Caki2 (cell line): ENCODE measurements around the gene SNX33. TPM values are rescaled to one million over a fixed set of nuclear protein-coding genes. Genes with fewer than 3 reads are reported as not detected.
"Not testable (repeated sequence)": the region's sequence is repeated elsewhere in the genome, so short reads cannot be mapped to it uniquely, and the experiment has no call there.

Source experiments
- DNase-seq: peaks from one replicate; pipeline ENCODE4 v3.0.0-alpha.2; 2015; ENCODE audit warnings: low read depth
- in situ Hi-C: cut with HindIII; loops from 2 replicates; pipeline ENCODE4 v1.10.0; 2016; ENCODE audit warnings: low sequenced_read_pairs, low pct_unique_long_range_greater_than_20kb, mixed read lengths
- total RNA-seq: library from RNA; depleted of rRNA; stranded (reverse); fragments of >200 nt; shearing (Covaris generic); gene quantifications from 2 replicates; pipeline ENCODE4 v1.2.3, GENCODE V29; 2014; ENCODE audit warnings: low replicate concordance; rRNA removed

SNX33 gene
- total RNA-seq, 1 experiment from 2014 or later, result 10.2 TPM

GRCh38 chr15:75705375-75705774, 57.7 kb downstream of the SNX33 start:
- DNase-seq, in situ Hi-C loops: not testable (repeated sequence)

DNA sequence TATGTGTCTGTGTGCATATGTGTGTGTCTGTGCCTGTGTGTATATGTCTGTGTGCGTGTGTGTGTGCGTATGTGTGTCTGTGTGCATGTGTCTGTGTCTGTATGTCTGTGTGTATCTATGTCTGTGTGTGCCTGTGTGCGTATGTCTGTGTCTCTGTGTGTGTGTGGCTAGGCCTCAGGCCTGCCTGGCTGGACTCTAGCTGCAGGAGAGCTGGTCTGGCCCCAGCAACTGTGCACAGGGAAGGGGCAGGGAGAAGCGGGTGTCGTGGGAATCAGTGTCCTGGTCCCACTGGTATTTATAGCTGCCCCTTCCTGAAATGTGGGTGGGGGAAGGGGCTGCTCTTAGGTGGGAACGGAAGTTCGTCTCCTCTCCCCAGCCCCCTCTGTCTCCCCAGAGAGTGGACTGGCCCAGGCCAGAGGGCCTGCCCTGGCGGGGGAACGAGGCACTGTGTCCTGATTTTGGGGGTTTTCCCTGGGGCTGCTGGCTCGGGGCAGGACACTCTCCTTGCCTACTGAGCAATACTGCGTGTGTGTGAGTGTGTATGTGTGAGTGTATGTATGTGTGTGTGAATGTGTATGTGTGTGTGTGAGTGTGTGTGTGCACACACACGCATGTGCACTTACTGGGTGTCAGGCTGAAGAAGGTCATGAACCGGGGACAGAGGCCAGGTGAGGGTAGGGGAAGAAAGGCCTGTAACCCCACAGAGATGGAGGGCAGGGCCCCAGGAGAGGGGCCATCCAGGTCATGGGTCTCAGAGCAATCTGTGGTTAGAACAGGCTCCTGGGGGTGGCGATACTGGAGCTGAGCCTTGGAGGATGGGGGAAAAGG, 58.4 kb downstream of the SNX33 start:
- in situ Hi-C loops, result no loop called here
- no peak for DNase-seq

DNA sequence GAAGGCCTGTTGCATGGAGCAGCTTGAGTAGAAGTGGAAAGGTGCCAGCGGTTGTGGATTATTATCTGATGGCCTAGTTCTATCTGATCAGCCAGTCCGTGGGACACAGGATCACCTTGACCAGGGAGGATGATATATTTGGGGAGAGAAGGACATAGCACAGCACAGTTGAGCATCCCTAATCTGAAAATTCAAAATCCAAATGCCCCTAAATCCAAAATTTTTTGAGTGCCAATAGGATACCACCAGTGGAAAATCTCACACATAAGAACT, 58.9 kb downstream of the SNX33 start:
- no peak for DNase-seq
- in situ Hi-C loops, result no loop called here

- DNase-seq, in situ Hi-C loops: not testable (repeated sequence)
Observed at GRCh38 chr15:75709458-75709857, 61.7 kb downstream of the SNX33 start.

- in situ Hi-C loops, DNase-seq: not testable (repeated sequence)
Observed at GRCh38 chr15:75710874-75711273, 63.2 kb downstream of the SNX33 start.

DNA sequence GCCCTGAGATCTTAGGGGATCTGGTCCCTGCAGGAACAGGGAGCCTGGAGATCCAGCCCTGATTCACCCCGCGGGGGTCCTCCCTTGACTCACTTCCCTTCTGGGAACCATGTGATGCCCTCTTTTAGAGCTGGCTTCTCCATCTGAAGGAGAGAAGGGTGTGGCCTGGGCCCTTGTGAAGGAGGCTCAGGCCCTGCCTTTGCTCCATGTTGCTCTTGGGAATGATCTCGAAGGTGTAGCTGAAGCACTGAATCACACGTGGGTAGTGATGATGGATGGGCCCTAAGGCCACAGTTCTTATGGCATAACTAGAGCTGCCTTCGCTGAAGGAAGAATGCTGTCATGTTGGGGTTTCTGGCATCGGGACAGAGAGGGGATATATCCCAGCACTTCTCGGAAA, 63.8 kb downstream of the SNX33 start:
- in situ Hi-C loops, DNase-seq: not testable (repeated sequence)

Other genes with a start within 250 kb of the SNX33 start
- gene SIN3A, start 196.2 kb upstream of the SNX33 start, total RNA-seq, result 17.7 and 32.6 TPM in 2 replicates
- 13.8 and 18.1 TPM in 2 replicates for gene PTPN9, start 68.6 kb upstream of the SNX33 start, total RNA-seq
- gene SNUPN, start 22.2 kb upstream of the SNX33 start, total RNA-seq, result 37.9 and 38.7 TPM in 2 replicates
- 52.3 and 76.2 TPM in 2 replicates for gene IMP3, start 7.7 kb upstream of the SNX33 start, total RNA-seq
- gene CSPG4, start 64.9 kb downstream of the SNX33 start, total RNA-seq, result 0.03 and 0.20 TPM in 2 replicates
- 33.7 TPM in 2 replicates for gene UBE2Q2, start 195.5 kb downstream of the SNX33 start, total RNA-seq